Colon (tissue), 2 donors: Measurements from ENCODE around the gene SMIM33.
"Not testable (repeated sequence)": the region's sequence is repeated elsewhere in the genome, so short reads cannot be mapped to it uniquely, and the experiment has no call there.

ENCODE experiments used
- FAIRE-seq: peaks from 2 replicates; lab custom pipeline; 2012; peaks lifted over from hg19 to GRCh38; lab: Jason Lieb, UNC
- donor health status: control.
- donor health status: control.

SMIM33 gene

DNA sequence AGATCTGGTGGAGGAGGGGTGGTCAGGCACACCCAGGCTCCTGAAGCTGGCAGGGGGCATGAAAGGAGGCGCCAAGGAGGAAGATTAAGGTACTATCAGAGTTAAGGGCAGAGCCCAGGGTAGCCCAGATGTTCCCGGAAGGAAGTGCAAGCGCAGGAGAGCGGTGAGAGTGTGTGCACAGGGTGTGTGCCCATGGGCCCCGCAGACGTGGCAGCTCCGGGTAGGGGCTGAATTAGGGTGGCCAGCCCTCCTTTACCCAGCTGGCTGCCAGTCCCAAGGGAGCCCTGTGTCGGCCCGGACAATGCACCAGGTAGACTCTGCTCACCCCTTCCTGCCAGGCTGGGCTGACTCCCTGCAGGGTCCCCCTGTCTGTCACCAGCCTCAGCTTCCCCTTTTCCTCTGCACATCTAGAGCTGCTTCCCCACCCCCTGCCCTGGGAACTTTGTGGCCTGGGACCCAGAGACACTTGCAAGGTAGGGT is at the start of gene SMIM33:
SMIM33 (plus strand) TSS at position 184 of the 480 bp plus-strand sequence; CDS start at position 302, 118 bp downstream.
- no peak for FAIRE-seq

DNA sequence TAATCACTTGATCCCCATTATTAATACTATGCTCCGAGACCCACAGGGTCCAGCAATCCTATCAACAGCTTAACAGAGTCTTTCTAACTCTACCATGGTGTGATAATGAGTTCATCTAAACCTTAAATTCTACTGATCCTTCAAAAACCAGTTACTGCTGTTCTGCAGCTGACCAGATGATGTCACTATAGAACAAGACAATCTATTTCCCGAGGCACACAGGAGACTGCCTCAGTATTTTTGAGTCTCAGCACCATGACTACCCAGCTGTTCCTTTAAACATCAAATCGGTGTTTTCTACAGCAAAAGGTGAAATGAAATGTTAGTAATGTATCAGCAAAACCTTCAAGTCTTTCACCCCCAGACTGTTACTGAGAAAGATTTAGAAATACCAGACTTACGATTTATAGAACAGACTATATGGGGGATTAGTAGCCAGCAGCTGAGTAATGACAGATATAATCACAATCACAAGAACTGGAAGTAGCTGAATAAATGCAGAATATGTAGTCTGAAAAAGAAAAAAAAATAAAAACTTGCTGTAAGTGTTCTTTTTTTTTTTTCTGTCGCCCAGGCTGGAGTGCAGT is 48.4 kb upstream of the SMIM33 start:
- FAIRE-seq, result peak; percentile 21

DNA sequence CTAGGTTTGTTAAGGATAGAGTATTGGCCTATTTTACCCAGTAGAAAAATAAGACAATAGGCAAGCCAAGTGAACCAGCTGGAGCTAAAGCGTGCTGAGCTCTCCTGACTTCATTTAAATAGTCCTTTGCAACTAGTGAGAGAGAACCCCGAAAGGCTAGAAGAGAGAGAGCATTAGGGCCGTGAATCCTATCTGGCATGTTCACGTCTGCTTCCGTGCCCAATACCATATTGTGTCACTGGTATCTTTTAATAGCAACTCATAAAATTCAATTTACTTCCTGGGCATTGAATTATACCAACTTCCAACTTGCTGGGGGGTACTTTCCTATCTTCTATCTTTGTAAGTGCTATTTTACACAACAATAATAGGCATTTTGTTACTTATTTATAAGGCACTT is 45.3 kb upstream of the SMIM33 start:
- FAIRE-seq, result no peak

DNA sequence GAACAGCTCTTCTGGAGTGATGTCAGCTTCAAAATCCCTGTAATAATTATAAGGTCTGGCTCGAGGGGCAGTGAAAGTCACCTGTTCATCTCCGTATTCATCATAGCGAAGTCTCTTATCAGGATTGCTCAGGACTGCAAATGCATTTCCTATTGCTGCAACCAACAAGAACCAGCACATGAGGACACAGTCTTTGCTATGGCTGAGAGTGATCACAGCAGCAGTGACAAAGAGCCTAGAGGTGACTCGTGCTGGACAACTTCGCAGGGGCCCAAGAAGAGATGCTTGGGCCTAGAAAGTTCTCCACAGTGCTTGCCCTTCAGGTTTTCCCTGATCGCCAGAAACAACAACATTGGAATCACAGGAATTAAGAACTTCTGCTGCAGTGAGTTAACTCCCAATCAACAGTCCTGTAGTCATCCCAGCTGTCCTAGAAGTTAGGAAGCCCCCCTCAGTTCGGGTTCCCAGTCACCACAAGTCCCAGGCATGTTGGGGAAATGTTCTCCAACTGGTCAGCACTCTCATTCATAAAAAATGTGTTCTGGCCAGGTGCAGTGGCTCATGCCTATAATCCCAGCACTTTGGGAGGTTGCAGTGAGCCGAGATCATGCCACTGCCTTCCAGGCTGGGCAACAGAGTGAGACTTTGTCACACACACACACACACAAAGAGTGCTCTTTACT is 44.5 kb upstream of the SMIM33 start:
- no peak for FAIRE-seq

DNA sequence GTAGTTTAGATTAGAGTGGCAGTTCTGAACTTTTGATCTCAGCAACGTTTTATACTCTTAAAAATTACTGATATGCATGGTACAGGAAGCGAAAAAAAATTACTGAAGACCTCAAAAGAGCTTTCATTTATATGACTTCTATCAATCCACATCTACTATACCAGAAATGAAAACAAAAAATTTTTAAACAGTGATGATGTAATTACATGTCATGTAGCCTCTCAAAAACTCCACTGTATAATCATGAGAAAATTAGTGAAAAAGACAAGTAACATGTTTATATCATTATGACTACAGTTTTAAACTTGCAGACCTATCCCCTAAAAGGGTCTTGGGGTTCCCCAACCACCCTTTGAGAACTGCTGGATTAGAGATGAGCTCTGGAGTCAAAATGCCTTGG is 40.8 kb upstream of the SMIM33 start:
- FAIRE-seq, result no peak

DNA sequence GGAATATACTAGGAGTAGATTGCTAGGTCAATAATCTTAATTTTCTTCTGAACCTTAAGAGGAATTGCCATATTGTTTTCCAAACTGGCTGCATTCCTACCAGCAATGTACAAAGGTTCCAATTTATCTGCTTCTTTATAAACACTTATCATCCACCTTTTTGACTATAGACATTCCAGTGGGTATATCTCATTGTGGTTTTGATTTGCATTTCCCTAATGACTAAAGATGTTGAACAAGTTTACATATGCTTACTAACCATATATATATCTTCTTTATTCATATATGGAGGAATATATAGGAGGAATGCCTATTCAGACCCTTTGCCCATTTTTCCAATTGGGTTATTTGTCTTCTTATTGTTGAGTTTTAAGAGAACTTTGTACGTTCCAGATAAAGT is 39.1 kb upstream of the SMIM33 start:
- no peak for FAIRE-seq

DNA sequence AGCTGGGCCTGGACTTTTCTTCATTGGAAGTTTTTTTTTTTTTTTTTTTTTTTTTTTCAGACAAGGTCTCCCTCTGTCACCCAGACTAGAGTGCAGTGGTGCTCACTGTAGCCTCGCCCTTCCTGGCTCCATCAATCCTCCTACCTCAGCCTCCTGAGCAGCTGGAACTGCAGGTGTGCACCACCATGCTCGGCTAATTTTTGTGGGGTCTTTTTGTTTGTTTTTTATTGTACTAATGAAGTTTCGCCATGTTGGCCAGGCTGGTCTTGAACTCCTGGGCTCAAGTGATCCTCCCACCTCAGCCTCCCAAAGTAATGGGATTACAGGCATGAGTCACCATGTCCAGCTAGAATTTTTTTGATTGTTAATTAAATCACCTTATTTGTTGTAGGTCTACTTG is 35.1 kb upstream of the SMIM33 start:
- FAIRE-seq, result no peak

DNA sequence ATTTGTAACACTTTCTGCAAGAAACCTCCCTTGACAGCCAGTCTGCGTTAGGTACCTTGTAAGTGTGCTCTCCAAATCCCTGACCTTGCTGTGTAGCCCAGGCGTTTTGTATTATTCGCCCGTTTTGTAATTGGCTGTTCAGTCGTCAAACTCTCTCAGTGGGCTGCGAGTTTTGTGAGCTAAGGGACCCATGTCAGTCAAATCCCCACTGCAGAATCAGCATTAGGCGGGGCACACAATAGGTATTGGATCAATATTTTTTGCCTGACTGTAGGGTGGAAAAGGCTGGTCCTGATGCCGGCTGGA is 32.1 kb upstream of the SMIM33 start:
- no peak for FAIRE-seq

DNA sequence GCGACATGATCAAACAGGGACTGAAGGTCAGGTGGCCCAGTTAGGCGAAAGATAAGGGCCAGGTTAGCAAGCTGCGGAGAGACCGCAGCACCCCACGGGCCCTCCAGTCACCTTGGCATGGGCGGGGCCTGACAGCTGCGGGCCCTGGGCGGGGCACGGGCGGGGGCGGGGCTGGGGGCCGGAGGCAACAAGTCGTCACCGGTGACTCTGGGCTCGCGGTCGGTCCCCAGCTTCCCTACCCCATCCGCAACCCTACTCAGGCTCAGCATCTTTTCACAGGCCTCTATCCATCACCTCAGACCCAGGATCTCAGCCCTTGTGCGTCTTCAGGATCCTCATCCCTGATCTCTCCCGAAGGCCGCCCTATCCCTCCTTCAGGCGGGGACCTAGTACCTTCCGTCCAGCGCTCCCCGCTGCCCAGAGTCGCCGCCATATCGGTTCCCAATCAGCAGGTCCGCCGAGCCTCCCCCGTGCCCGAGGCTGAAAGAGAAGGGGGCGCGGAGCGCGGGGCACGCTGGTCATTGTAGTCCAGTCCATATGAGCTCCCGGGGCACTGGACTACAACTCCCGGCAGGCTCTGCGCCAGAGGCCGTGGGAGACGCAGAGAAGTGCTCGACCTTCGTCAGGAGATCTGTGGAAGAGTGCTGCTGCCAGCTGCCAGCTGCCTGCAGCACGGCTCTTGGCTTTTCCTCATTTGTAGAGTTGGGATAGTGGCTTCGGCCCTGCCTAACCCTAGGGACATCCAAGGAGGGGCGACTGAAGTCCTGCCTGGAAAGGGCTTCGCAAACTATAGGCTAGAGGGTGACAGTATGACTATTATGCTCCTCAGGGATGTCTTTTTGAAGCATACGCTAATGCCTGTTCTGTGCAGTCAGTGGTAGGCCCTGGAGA is 31.5 kb upstream of the SMIM33 start, which contains the start of gene DNAJC18:
DNAJC18 (minus strand) TSS at position 513 of the 891 bp plus-strand sequence; CDS start at position 433, 80 bp downstream.
- FAIRE-seq, result no peak

DNA sequence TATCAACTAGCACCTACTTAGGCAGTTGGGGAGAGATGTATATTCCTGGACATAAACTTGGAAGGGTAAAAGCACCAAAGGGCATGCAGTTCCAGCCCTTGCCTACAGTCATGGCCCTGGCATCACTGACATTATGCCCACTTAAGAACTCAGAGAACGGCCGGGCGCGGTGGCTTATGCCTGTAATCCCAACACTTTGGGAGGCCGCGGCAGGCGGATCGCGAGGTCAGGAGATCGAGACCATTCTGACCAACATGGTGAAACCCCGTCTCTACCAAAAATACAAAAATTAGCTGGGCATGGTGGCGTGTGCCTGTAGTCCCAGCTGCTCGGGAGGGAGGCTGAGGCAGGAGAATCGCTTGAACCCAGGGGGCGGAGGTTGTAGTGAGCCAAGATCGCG is 30.4 kb upstream of the SMIM33 start:
- FAIRE-seq, result not testable (repeated sequence)

DNA sequence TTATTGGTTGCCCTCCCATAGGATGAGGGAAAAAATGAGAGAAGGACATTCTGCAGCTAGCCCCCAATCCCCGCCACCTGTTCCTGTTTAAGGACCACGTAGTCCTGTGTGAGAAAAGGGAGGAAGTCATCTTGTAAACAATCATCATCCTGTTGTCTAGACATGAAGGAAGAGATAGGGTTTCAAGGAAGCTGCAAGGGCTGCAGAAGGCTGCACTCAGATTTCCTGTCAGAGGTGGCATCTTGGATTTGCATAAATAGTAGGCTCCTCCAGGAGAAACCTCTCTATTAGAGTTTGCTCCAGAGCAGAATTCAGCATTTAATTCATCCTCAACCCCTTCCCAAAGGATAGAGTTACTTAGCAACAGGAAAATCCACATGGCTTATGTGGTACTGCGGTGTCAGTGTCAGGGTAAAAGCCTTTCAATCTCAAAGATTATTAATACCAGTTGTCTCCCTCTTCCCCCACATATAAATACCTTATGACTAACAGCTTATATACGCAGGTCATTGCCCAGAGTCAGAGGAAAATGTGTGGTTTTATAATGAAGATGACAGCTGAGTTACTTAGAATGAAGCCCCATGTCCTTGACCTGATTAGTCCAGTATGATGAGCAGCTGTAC is 26.9 kb upstream of the SMIM33 start:
- FAIRE-seq, result no peak

DNA sequence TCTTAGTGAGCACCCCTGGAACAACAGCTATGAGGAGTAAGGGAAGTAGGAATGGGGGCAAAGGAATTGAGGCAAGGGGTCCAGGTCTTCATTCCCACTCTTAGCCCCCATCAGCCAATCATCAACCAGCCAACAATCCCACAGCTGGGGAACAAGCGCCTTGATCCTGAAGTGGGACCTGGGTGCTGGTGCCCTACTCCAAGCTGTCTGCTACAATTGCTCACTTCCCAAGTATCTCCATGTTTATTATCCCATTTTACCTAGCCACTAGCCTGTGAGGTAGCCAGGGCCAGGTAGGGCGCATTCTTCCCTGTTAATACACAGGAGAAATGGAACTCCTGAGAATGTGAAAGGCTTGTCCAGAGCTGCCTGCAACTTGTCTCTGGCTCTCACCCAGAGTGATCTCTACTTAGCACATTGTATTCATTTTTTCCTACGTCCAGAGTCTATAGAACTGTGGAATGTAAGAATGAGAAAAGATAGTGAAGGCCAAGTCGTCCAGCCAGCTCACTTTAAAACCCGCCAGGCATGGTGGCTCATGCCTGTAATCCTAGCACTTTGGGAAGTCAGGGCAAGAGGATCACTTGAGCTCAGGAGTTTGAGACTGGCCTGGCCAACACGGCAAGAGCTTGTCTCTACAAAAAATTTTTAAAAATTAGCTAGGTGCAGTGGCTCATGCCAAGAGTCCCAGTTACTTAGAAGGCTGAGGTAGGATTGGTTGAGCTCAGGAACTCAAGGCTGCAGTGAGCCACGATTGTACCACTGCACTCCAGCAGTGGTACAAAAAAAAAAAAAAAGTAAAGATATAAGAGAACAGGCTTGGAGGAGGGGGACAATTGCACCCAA is 25.3 kb upstream of the SMIM33 start:
- no peak for FAIRE-seq

DNA sequence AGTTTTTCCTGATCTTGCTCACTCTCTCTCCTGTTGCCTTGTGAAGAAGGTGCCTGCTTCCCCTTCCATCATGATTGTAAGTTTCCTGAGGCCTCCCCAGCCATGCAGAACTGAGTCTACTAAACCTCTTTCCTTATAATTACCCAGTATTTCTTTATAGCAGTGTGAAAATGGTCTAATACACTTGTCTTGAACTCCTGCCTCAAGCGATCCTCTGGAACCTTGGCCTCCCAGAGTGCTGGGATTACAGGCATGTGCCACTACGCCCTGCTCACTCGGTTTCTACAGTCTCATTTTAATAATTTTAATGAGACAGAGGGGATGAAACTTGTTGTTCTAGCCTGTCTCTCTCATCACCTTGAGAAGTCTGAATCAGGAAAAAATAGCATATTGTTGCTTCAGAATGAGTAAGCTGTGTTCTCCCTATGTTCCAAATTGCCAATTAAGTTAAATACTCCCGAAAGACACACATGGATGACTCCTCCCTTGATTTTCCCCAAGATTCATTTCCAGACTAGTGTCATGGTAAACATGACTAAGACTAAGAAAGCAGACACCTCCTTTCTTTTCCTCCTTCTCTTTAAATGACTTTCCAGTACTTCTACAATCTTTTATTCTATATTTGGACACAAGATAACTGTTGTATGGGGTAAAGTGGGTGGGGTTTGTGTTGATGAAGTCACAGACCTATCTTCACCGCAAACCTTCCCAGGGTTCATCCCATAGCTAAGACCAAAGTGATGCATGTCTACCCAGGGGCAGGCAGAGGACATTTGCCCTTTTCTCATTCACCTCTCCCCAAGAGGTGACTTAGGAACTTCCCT is 23.6 kb upstream of the SMIM33 start:
- FAIRE-seq, result no peak

DNA sequence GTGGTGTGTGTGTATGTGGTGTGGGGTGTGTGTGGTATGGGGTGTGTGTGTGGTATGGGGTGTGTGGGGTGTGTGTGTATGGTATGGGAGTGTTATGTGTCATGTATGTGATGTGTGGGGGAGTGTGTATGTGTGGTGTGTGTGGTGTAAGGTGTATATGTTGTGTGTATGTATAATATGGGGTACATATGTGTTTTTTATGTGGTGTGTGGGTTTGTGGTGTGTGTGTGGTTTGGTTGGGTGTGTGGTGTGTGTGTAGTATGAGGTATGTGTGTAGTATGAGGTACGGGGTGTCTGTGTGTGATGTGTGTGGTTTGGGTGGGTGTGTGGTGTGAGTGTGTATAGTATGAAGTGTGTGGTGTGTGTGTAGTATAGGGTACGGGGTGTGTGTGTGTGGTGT is 19.6 kb upstream of the SMIM33 start:
- no peak for FAIRE-seq

DNA sequence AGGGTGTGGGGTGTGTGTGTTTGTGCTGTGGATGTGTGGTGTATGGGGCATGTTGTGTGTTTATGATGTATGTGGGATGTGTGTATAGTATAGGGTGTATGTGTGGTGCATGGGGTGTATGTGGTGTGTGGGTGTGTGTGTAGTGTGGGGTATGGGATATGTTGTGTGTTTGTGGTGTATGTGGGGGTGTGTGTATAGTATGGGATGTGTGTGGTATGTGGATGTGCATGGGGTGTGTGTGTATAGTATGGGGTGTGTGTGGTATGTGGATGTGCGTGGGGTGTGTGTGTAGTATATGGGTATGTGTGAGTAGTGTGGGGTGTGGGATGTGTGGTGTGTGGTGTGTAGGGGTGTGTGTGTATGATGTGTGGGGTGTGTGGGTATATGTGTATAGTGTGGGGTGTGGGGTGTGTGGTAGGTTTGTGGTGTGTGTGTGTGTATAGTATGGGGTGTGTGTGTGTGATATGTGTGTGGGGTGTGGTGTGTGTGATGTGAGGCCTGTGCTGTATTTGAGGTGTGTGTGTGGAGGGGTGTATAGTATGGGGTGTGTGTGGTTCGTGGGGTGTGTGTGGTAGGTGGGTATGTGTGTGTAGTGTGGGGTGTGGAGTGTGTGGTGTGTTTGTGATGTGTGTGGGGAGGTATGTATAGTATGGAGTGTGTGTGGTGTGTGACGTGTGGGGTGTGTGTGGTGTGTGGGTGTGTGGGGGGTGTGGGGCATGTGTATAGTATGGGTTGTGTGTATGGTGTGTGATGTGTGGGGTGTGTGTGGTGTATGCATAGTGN is 18.7 kb upstream of the SMIM33 start:
- no peak for FAIRE-seq

DNA sequence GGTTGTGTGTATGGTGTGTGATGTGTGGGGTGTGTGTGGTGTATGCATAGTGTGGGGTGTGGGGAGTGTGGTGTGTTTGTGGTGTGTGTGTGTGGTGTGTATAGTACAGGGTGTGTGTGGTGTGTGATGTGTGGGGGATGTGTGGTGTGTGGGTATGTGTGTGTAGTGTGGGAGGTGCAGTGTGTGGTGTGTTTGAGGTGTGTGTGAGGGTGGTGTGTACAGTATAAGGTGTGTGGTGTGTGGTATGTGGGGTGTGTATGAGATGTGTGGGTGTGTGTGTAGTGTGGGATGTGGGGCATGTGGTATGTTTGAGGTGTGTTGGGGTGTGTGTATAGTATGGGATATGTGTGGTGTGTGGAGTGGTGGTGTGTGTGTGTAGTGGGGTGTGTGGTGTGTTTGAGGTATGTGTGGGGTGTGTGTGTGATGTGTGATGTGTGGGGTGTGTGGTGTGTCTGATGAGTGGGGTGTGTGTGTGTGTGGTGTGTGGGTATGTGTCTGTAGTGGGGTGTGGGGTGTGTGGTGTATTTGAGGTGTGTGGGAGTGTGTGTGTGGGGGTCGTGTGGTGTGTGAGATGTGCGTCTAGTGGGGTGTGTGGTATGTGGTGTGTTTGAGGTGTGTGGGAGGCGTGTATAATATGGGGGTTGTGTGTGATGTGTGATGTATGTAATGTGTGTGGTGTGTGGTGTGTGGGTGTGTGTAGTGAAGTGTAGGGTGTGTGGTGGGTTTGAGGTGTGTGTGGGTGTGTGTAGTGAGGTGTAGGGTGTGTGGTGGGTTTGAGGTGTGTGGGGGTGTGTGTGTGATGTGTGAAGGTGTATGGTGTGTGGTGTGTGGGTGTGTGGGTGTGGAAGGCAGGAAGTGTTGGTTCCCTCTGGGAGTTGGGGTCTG is 16.9 kb upstream of the SMIM33 start:
- FAIRE-seq, result no peak

DNA sequence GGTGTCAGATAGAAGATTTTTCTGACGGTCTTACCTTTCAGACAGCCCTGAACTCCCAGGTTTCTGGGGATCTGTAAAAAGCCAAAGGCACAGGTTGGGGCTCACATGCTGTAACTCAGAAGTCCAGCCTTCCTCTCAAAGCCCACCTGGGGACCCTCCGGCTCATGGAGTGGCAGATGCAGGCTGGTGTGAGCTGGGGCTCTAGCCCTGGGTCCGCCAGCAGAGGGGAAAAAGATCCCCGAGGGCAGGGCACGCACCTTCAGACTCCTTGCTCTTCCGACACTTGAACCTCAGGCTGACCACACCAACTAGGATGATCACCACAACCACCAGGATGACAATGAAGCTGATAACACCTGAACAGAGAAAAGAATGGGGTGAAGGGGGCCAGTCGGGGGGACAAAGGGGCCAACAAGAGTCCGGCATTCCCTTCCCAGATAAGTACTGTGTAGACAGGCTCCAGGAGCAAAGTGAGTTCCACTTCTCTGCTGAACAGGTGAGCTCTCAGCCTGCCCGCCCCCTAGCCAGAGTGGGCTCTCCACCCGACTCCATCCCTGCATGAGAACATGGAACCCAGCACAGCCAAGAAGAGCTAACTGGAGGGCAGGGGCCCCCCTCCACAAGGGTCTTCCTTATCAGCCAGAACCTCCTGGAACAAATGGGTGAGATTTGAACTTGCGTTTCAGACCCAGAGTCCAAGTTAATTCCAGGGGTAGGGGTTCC is 16.1 kb upstream of the SMIM33 start:
- no peak for FAIRE-seq

DNA sequence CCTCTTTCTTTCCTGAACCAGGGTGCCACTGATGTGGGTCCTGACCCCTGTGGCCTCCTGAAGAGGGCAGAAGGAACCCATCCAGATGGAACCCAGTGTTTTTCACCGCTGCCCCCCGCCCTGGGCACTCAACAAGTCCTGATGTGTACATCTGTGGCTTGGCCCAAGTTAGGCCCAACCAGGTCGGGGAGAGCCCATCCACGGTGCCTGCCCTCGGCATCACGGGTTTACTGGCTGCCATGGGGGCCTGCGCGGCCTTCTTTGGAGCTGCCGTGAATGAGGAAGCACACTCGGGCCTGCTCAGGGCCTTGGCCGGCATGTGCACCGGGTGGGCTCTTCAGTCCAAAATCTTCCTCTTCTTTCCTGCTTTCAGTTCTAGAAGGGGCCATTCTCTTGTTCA is 14.0 kb upstream of the SMIM33 start:
- FAIRE-seq, result no peak
